DND-41 (cell line): ENCODE data around the gene AUTS2.

Experiments used
- EZH2 ChIP-seq: IDR thresholded peaks from 3 replicates; pipeline ENCODE4 v1.6.1; 2012; ENCODE audit warnings: borderline replicate concordance, low read depth, mild to moderate bottlenecking, moderate library complexity, low read length, inconsistent platforms; ENCODE audit not compliant: severe bottlenecking
- TF ChIP-seq, protein P1 (sequence below): IDR thresholded peaks from 2 replicates; pipeline ENCODE4 v1.5.1; 2012; ENCODE audit warnings: borderline replicate concordance, low read length, moderate library complexity, mild to moderate bottlenecking; ENCODE audit not compliant: poor library complexity, severe bottlenecking; ENCODE audit errors: extremely low read depth

DNA sequence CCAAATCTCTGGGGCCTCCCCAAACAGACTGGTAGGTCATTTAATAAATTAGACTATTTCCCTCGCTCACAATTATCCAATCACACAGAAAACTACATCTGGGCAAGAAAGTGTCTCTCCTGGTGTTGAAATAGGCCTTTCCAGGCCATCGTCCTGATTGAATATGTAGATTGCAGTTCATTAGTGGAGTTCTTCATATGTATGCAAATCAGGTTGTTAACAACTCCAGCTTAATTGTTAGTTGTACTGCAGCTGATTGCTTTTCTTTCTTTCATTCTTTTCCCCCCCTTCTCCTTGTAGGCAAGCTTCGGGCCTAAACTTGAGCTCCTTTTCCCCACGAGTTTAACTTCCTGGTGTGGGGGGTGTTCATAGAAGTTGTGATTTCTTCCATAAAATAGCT, 1174.6 kb downstream of the AUTS2 start:
- TF ChIP-seq, protein P1, sequence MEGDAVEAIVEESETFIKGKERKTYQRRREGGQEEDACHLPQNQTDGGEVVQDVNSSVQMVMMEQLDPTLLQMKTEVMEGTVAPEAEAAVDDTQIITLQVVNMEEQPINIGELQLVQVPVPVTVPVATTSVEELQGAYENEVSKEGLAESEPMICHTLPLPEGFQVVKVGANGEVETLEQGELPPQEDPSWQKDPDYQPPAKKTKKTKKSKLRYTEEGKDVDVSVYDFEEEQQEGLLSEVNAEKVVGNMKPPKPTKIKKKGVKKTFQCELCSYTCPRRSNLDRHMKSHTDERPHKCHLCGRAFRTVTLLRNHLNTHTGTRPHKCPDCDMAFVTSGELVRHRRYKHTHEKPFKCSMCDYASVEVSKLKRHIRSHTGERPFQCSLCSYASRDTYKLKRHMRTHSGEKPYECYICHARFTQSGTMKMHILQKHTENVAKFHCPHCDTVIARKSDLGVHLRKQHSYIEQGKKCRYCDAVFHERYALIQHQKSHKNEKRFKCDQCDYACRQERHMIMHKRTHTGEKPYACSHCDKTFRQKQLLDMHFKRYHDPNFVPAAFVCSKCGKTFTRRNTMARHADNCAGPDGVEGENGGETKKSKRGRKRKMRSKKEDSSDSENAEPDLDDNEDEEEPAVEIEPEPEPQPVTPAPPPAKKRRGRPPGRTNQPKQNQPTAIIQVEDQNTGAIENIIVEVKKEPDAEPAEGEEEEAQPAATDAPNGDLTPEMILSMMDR, result no peak
- no peak for TF ChIP-seq EZH2
